Activated CD8-positive, alpha-beta memory T cell treated with anti-CD3 and anti-CD28 coated beads, Interleukin-2, amount 50 U/mL, for 24 hours (primary cell): ENCODE measurements around the gene STRIP1.

Experiments used
- DNase-seq: peaks from one replicate; pipeline ENCODE4 v3.0.0-alpha.2; 2020; ENCODE audit errors: extremely low read depth

STRIP1 gene

GRCh38 chr1:110034451-110035235 lies at the start of gene STRIP1:
Gene STRIP1 (plus strand): TSS chr1:110034624. CDS start chr1:110034638, 14 bp downstream.
- peak; percentile 85 for DNase-seq

- no peak for DNase-seq
These were observed 49.0 kb upstream of the STRIP1 start for GRCh38 chr1:109985247-109986053.

DNA sequence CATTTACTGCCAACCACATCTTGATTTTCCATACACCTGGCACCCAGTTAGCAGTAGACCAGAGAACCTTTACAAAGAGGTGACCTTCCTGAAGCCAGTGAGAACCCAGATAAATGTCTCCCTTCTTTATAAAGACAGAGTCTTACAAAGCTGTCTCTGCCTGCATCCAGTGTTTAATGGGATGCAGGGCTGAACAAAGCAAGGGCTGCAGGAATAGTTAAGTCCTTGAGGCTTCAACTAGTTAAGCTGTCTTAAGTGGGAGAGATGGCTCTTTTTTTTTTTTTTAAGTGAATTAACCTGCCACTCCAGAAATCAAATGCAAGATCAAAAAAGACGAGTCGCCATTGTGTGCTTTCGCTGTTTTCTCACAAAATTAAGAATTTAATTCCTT lies 48.4 kb upstream of the STRIP1 start:
- no peak for DNase-seq

DNA sequence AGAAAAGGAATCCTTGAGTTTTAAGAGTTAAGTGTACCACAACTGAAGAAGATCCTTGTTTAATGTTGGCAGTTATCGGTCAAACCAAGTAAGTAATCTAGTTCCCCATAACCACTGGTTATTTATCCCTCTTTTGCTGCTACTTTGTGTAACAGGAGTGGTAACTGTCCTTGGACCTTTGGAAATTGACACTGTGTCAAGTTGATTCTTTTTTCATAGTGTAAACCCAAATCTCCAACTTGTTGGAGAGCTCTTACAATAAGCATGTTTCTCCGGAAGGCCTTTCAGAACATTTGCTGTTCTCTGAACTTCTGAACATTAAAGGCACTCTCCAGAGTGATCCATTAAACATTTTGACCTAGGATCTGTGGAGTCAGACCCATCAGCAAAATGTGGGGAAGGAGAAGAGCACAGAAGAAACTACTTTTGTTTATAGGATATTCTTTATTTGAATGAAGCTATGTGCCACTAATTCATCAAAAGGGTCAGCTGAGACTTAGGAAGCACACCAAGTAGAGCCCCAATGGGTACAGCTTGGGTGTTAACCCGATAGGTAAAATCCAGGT lies 46.0 kb upstream of the STRIP1 start:
- DNase-seq: no peak

- DNase-seq: no peak
These were observed 44.7 kb upstream of the STRIP1 start for GRCh38 chr1:109989506-109990301.

GRCh38 chr1:109990302-109990653 lies 44.1 kb upstream of the STRIP1 start:
- no peak for DNase-seq

DNA sequence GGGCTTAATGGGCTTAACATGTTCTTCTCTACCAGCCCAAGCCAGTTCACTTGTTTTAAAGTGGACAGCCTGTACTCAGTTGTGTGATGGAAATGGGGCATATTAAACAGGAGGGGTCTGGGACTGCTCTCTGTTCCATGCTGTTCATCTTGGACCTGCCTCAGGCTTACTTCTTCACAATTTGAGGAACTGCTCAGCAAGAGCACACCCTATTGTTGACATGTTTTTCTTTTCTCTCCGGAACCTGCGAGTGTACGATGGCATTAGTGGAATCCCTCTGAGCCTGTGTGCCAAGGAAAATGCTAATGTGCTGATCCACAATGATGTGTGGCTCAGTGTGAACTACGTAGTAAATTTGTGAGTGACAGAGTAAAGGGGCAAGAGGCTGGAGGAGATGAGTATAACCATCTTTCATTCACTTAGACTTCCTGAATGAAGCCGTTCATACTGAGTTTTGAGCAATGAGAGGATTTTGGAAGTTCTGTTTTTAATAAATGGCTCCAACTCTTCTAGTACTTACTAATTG lies 43.0 kb upstream of the STRIP1 start:
- DNase-seq: no peak

GRCh38 chr1:109993885-109994284 lies 40.5 kb upstream of the STRIP1 start:
- DNase-seq: no peak

- no peak for DNase-seq
These were observed 39.8 kb upstream of the STRIP1 start for GRCh38 chr1:109994654-109995053.

- no peak for DNase-seq
These were observed 38.9 kb upstream of the STRIP1 start for GRCh38 chr1:109995536-109995935.

DNA sequence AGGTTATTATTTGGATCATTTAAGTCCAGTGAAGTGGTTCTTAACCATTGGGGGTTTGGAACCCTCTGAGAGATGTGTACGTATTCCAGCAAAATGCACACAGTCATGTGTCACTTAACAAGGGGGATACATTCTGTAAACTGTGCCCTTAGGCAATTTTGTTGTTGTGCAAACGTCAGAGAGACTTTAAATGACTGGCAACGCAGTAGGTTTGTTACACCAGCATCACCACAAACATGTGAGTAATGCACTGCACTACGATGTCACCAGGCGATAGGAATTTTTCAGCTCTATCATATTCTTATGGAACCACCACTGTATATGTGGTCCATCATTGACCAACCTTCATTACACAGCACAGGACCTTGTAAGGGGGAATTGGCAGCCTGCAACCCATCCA lies 37.9 kb upstream of the STRIP1 start:
- no peak for DNase-seq

DNA sequence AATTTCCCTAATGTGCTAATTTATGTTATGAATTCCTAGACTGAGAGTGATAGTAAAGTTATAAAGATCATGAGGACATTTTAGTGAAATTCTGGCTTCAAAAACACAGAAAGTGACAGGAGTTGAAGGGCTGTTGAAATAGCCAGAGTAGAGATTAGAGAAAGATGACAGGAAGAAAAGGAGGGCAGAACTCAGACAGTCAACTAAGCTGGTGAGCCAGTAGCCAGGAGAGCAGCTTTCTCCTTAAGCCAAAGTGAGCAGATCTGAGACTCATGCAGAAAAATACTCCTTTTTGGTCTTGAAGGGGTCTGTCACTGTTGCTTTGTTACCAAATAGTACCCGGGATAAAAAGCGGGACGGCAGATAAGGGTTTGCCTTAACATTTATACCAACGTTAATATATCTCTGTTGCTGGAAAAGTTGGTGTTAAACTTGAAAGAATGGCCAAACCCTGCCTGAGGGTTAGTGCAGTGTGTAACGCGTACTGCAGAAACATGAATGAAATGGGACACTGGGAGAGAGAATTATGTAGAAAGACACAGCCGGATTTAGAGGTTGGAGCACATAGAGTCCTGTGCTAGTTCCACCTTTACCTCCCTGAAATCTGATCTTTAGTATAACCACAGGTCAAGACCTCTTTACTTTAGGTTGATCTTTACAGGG lies 37.1 kb upstream of the STRIP1 start:
- no peak for DNase-seq

- DNase-seq: no peak
These were observed 36.6 kb upstream of the STRIP1 start for GRCh38 chr1:109997867-109998229.

GRCh38 chr1:110002695-110003094 lies 31.7 kb upstream of the STRIP1 start:
- DNase-seq: no peak

- no peak for DNase-seq
These were observed 30.5 kb upstream of the STRIP1 start for GRCh38 chr1:110003747-110004428.

- DNase-seq: no peak
These were observed 29.8 kb upstream of the STRIP1 start for GRCh38 chr1:110004583-110004982.

DNA sequence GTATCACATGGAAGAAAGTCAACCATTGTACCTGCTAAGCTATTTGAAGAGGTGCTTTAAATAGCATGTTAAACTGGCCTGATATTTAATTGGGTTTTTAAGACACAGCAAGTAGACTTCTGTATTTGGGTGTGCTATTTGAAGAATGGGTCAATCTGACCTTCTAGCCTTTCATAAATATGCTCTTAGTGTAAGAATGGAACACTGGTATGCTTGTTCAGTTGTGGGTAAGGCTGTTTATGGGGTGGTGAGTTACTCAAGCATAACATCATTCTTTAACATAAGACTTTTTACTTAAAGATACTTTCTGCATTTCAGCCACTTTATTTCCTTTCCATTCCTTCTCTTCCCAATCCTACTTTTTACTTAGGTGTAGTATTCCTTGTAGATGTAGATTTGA lies 28.5 kb upstream of the STRIP1 start:
- DNase-seq: no peak

DNA sequence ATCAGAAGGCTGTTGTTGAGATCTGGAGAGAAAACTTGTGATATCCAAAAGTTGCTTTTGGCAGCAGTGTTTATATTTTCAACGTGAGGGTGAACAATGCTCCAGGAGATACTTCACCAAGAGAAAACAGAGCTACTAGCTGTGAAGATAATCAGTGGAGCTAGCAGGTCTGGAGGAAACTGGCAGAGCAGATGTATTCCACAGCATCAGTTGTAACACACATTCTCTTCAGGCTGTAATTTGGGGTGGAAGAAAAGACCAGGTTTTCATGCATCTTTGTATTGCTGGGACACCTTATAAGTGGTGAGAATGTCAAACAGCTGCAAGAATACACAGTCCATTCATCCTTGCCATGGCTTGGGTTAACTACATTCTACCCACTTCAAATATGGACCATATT lies 27.9 kb upstream of the STRIP1 start:
- DNase-seq: no peak

DNA sequence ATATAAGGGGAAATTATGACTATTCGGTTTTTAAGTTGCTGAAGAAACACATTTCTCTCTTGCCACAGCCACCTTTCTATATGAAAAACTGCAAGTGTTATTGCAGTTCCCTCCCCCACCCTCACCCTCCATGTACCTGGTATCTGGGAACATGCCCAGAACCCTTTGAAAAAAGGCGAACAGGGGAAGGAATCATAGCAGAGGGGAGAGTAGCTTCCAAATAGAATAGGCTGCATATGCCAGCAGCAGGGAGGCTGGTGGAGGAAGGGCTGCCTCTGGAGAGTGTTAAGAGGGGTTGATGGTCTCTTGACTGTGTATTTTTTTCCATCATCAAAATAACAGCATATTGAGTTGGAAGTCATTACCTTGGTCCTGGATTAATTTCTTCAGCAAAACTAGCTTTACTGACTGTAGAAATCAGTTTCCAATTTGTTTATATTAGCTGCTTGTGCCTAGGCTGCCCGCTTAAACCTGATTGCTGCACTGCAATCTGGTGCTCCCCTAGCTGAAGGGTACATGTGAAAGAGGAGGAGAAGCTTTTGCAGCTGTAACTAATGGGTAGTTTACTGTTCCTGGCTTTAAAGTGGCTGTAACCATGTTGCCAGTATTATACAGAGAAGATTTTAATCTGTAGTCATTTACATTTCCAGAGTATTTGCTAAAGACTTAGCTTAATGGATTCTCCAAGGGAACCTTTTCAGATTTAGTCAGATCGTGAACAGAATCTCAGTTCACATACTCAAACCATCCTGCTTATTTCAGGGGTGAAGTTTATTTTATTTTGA lies 27.2 kb upstream of the STRIP1 start:
- DNase-seq: no peak

DNA sequence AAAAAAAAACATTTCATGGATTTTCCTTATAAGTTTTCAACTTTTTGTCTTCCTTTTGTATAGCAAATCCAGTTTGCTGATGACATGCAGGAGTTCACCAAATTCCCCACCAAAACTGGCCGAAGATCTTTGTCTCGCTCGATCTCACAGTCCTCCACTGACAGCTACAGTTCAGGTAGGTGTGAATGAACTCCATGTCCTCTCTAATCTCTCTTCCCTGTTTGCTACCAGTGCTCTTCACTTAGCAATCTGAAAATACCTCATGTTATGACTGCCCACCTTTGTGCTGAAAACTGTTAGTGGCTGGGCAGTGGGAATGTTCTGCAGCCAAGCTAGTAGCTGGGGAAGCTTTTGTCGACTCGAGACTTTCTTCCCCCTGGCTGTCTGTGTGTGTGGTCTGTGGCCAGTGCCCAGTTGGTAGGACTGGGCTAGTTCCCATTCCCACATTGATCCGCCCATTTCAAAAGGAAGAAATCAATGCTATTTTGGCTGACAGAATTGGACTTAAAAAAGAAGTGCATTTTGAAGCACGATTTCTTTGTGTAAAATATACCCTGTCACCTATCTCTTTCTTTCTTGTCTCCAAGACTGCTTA lies 25.4 kb upstream of the STRIP1 start:
- DNase-seq: no peak
